Measurements from ENCODE around the gene CD55.

DNA sequence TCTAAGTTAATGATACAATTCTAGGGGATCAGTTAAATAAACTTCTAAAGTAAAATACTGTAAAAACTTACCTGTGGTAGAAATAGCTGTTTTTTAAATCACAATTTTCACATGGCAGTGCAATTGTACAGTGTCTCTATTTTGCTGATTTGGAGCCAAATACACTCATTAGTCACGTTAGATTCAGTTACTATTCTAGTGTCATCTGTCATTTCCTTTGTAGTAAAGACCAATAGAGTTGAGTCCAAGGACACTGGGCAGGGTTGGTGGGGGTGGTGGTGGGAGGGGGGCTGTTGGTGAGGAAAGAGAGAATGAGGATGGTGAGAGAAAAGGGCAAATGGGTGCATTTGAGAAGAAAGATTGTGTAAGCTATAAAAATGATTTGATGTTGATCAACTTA is 33.6 kb downstream of the CD55 start:
- TF ChIP-seq EZH2 (IDR thresholded peaks at IDR 0.05; ENCODE audit: borderline replicate concordance, low read length) = no peak
- TF ChIP-seq, protein P1, sequence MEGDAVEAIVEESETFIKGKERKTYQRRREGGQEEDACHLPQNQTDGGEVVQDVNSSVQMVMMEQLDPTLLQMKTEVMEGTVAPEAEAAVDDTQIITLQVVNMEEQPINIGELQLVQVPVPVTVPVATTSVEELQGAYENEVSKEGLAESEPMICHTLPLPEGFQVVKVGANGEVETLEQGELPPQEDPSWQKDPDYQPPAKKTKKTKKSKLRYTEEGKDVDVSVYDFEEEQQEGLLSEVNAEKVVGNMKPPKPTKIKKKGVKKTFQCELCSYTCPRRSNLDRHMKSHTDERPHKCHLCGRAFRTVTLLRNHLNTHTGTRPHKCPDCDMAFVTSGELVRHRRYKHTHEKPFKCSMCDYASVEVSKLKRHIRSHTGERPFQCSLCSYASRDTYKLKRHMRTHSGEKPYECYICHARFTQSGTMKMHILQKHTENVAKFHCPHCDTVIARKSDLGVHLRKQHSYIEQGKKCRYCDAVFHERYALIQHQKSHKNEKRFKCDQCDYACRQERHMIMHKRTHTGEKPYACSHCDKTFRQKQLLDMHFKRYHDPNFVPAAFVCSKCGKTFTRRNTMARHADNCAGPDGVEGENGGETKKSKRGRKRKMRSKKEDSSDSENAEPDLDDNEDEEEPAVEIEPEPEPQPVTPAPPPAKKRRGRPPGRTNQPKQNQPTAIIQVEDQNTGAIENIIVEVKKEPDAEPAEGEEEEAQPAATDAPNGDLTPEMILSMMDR (conservative IDR thresholded peaks at IDR 0.05 in 1 of 2, IDR thresholded peaks at IDR 0.05 in 1 of 2; ENCODE audit: extremely low read depth in 1 of 2, insufficient read depth in 1 of 2, low read depth in 1 of 2, low read length in 2 of 2) = no peak

All from mammary epithelial cell (primary cell).